ENCODE measurements around the gene AGO4. TPM values are rescaled to one million over a fixed set of nuclear protein-coding genes. Genes with fewer than 3 reads are reported as not detected.

The AGO4 gene
- polyA plus RNA-seq, 1 donor (not counting 4 experiments of a cell fraction or from before 2014, with no cell fraction given), result 5.2 TPM

GRCh38 chr1:35894656-35895055 is 86.8 kb downstream of the AGO4 start:
- FAIRE-seq (no peak), DNase-seq (ENCODE audit: low read depth, low spot score) (no peak)
- Histone ChIP-seq H3K79me2 (ENCODE audit: control insufficient read depth, insufficient read depth, low read length) (no peaks in the 10 kb centered on the region), H3K9me1 (ENCODE audit: control insufficient read depth, extremely low read depth, insufficient read depth, low read length) (no peaks in the 10 kb centered on the region), H4K20me1 (ENCODE audit: control insufficient read depth, extremely low read depth, insufficient read depth, low read length) (no peaks in the 10 kb centered on the region), H2AFZ (ENCODE audit: control insufficient read depth, low read length) (no peak overlapping the region), H3K4me1 (ENCODE audit: control insufficient read depth, extremely low read depth, insufficient read depth, low read length) (no peaks in the 10 kb centered on the region), H3K27me3 (ENCODE audit: control insufficient read depth, extremely low read depth, insufficient read depth, low read length) (no peaks in the 10 kb centered on the region), H3K36me3 (ENCODE audit: control insufficient read depth in 2 of 2, extremely low read depth in 1 of 2, insufficient read depth in 2 of 2, low read length in 2 of 2) (peaks cover 4 to 19% of the 10 kb centered on the region in 2 experiments), H3K4me2 (ENCODE audit: control insufficient read depth, extremely low read depth, insufficient read depth, low read depth, low read length) (no peak overlapping the region), H3K9ac (ENCODE audit: control insufficient read depth, extremely low read depth, insufficient read depth, low read length) (no peak overlapping the region), H3K27ac (ENCODE audit: control insufficient read depth, insufficient read depth, low read length) (no peak overlapping the region), H3K4me3 (ENCODE audit: control insufficient read depth in 2 of 3, extremely low read depth in 1 of 3, insufficient read depth in 2 of 3, low read depth in 1 of 3, low read length in 3 of 3) (no peak overlapping the region), H3K9me3 (ENCODE audit: control insufficient read depth, low read depth, low read length) (no peaks in the 10 kb centered on the region)
- dilution Hi-C loops (cut with MboI; ENCODE audit: extremely low pct_ligation_motif_present, low sequenced_read_pairs), result no loop called here
- TF ChIP-seq CTCF (optimal IDR thresholded peaks at IDR 0.05 in 1 of 3, IDR thresholded peaks at IDR 0.05 in 1 of 3, conservative IDR thresholded peaks at IDR 0.05 in 1 of 3; ENCODE audit: extremely low read depth in 1 of 3, insufficient read depth in 2 of 3, low read length in 3 of 3) (no peak), EZH2 (IDR thresholded peaks at IDR 0.05; ENCODE audit: low read length) (no peak)

GRCh38 chr1:35899941-35900340 is 92.1 kb downstream of the AGO4 start:
- dilution Hi-C loops (cut with MboI; ENCODE audit: extremely low pct_ligation_motif_present, low sequenced_read_pairs), result no loop called here
- no peaks in the 10 kb centered on the region for H3K9me1 ChIP-seq (ENCODE audit: control insufficient read depth, extremely low read depth, insufficient read depth, low read length)
- no peaks in the 10 kb centered on the region for H3K79me2 ChIP-seq (ENCODE audit: control insufficient read depth, insufficient read depth, low read length)
- TF ChIP-seq EZH2 (IDR thresholded peaks at IDR 0.05; ENCODE audit: low read length) (no peak), CTCF (optimal IDR thresholded peaks at IDR 0.05 in 1 of 3, IDR thresholded peaks at IDR 0.05 in 1 of 3, conservative IDR thresholded peaks at IDR 0.05 in 1 of 3; ENCODE audit: extremely low read depth in 1 of 3, insufficient read depth in 2 of 3, low read length in 3 of 3) (peak in 1 of 3 experiments; percentile 31)
- FAIRE-seq, result no peak
- no peaks in the 10 kb centered on the region for H3K9me3 ChIP-seq (ENCODE audit: control insufficient read depth, low read depth, low read length)
- DNase-seq (ENCODE audit: low read depth, low spot score), result no peak
- H3K4me3 ChIP-seq (ENCODE audit: control insufficient read depth in 2 of 3, extremely low read depth in 1 of 3, insufficient read depth in 2 of 3, low read depth in 1 of 3, low read length in 3 of 3), result no peak overlapping the region
- no peaks in the 10 kb centered on the region for H4K20me1 ChIP-seq (ENCODE audit: control insufficient read depth, extremely low read depth, insufficient read depth, low read length)
- no peak overlapping the region for H2AFZ ChIP-seq (ENCODE audit: control insufficient read depth, low read length)
- no peaks in the 10 kb centered on the region for H3K27me3 ChIP-seq (ENCODE audit: control insufficient read depth, extremely low read depth, insufficient read depth, low read length)
- H3K36me3 ChIP-seq (ENCODE audit: control insufficient read depth in 2 of 2, extremely low read depth in 1 of 2, insufficient read depth in 2 of 2, low read length in 2 of 2), result peaks cover 0 to 12% of the 10 kb centered on the region in 2 experiments
- H3K27ac ChIP-seq (ENCODE audit: control insufficient read depth, insufficient read depth, low read length), result no peak overlapping the region
- H3K4me1 ChIP-seq (ENCODE audit: control insufficient read depth, extremely low read depth, insufficient read depth, low read length), result no peaks in the 10 kb centered on the region
- no peak overlapping the region for H3K4me2 ChIP-seq (ENCODE audit: control insufficient read depth, extremely low read depth, insufficient read depth, low read depth, low read length)
- H3K9ac ChIP-seq (ENCODE audit: control insufficient read depth, extremely low read depth, insufficient read depth, low read length), result no peak overlapping the region
